MCF 10A (cell line): Measurements from ENCODE around the gene ZSCAN26. TPM values are rescaled to one million over a fixed set of nuclear protein-coding genes. Genes with fewer than 3 reads are reported as not detected.

Experiments
- BruUV-seq: library from RNA; stranded (reverse); fragments of 400-500 nt; replicated peaks from 2 replicates; lab custom pipeline; 2021; lab: Mats Ljungman, UMichigan
- CTCF ChIA-PET: fragments of 300-600 bp; sonication (Branson Sonifier 250); formaldehyde crosslinking; extraction: SDS; loops from one replicate; lab custom pipeline; 2021; ENCODE audit warnings: antibody characterized with exemption, inconsistent platforms; lab: Yijun Ruan, JAX
- POLR2A ChIA-PET: fragments of 300-600, 350-650 bp; sonication (Branson Sonifier 250); formaldehyde crosslinking; extraction: SDS; loops from one replicate; lab custom pipeline; 2020; ENCODE audit warnings: antibody characterized with exemption, inconsistent platforms; lab: Yijun Ruan, JAX
- DNase-seq: peaks from one replicate; pipeline ENCODE4 v3.0.0-alpha.2; 2018; ENCODE audit not compliant: unreplicated experiment
- H3K27ac Mint-ChIP-seq: one replicate; pipeline ENCODE4 v1.8.0; 2022; ENCODE audit warnings: mild to moderate bottlenecking, low read depth, mixed read lengths; ENCODE audit not compliant: unreplicated experiment
- H3K27me3 Mint-ChIP-seq: one replicate; pipeline ENCODE4 v1.8.0; 2022; ENCODE audit warnings: mixed read lengths; ENCODE audit not compliant: insufficient read depth, unreplicated experiment
- H3K36me3 Mint-ChIP-seq: one replicate; pipeline ENCODE4 v1.8.0; 2022; ENCODE audit warnings: mild to moderate bottlenecking, moderate library complexity, mixed read lengths; ENCODE audit not compliant: insufficient read depth, unreplicated experiment
- H3K4me1 Mint-ChIP-seq: one replicate; pipeline ENCODE4 v1.8.0; 2022; ENCODE audit warnings: mixed read lengths; ENCODE audit not compliant: insufficient read depth, unreplicated experiment
- H3K4me3 Mint-ChIP-seq: one replicate; pipeline ENCODE4 v1.8.0; 2022; ENCODE audit warnings: mild to moderate bottlenecking, moderate library complexity, mixed read lengths; ENCODE audit not compliant: unreplicated experiment
- H3K9me3 Mint-ChIP-seq: one replicate; pipeline ENCODE4 v1.8.0; 2022; ENCODE audit warnings: mixed read lengths; ENCODE audit not compliant: unreplicated experiment
- CTCF ChIP-seq: fragments of 200-600 bp; IDR thresholded peaks from one replicate; pipeline ENCODE4 v1.8.0; 2022; ENCODE audit warnings: antibody characterized with exemption, mild to moderate bottlenecking; ENCODE audit not compliant: unreplicated experiment
- intact Hi-C: fragments of 100-400 bp; cut with micrococcal nuclease; formaldehyde crosslinking; loops from 2 replicates; pipeline ENCODE4 v1.14.1; 2022
- total RNA-seq: library from RNA; stranded (reverse); gene quantifications from 2 replicates; pipeline ENCODE4 v1.2.3, GENCODE V29; 2022

Gene ZSCAN26
- total RNA-seq, 1 experiment from 2014 or later, result 13.1 TPM

GRCh38 chr6:28264834-28265401, 2.0 kb upstream of the ZSCAN26 start:
- no peak overlapping the region for H3K27ac Mint-ChIP-seq
- intact Hi-C loops, result loop anchor here (5.0 kb wide), 2 partner anchors 92 to 123 kb away; partner anchors contain the start of gene ZKSCAN8
- POLR2A ChIA-PET, result interaction anchor here (0.6 to 8.2 kb wide), 7 partner anchors 13 to 141 kb away, joined by 3 to 110 read pairs (median 41); partner anchors contain the start of genes ZKSCAN3, ZKSCAN4, ZKSCAN8 and ZSCAN31

GRCh38 chr6:28266563-28266961, 381 bp upstream of the ZSCAN26 start:
- intact Hi-C loops, result loop anchor here (2.0 to 5.0 kb wide), 3 partner anchors 42 to 124 kb away; partner anchors contain the start of genes ZKSCAN8 and ZSCAN9
- no peaks in the 10 kb centered on the region for H3K4me1 Mint-ChIP-seq

More at GRCh38 chr6:28264834-28265401, 2.0 kb upstream of the ZSCAN26 start:
- Mint-ChIP-seq H3K4me3 (no peak overlapping the region), H3K4me1 (no peaks in the 10 kb centered on the region), H3K9me3 (no peaks in the 10 kb centered on the region), H3K27me3 (no peaks in the 10 kb centered on the region), H3K36me3 (no peaks in the 10 kb centered on the region)
- DNase-seq, result no peak
- BruUV-seq, result no TSS peak
- no peak for TF ChIP-seq CTCF
- CTCF ChIA-PET, result no interaction called here

GRCh38 chr6:28267695-28268059, 734 bp downstream of the ZSCAN26 start:
- no peaks in the 10 kb centered on the region for H3K9me3 Mint-ChIP-seq
- no peak for TF ChIP-seq CTCF
- H3K4me1 Mint-ChIP-seq, result no peaks in the 10 kb centered on the region
- ChIA-PET CTCF (interaction anchor here (0.5 to 4.6 kb wide), 3 partner anchors 41 to 87 kb away, joined by 3 to 32 read pairs (median 5); no protein-coding TSS in a partner anchor), POLR2A (interaction anchor here (0.8 to 8.2 kb wide), 29 partner anchors 9 to 1794 kb away, joined by 3 to 110 read pairs (median 5); partner anchors contain the start of genes PGBD1, POLR1H, ZKSCAN3 and ZKSCAN4)
- H3K27me3 Mint-ChIP-seq, result no peaks in the 10 kb centered on the region
- intact Hi-C loops, result loop anchor here (1.0 to 5.0 kb wide), 5 partner anchors 15 to 125 kb away; partner anchors contain the start of genes ZKSCAN4, ZKSCAN8, ZSCAN31 and ZSCAN9
- peaks cover 6% of the 10 kb centered on the region for H3K36me3 Mint-ChIP-seq
- DNase-seq, result no peak
- TSS peak; percentile 56 for BruUV-seq
- H3K27ac Mint-ChIP-seq, result no peak overlapping the region
- H3K4me3 Mint-ChIP-seq, result no peak overlapping the region

More at GRCh38 chr6:28266563-28266961, 381 bp upstream of the ZSCAN26 start:
- H3K27ac Mint-ChIP-seq, result no peak overlapping the region
- BruUV-seq, result TSS peak; percentile 86
- TF ChIP-seq CTCF, result no peak
- ChIA-PET CTCF (interaction anchor here (0.6 to 4.6 kb wide), 3 partner anchors 14 to 176 kb away, joined by 4 to 32 read pairs (median 5); no protein-coding TSS in a partner anchor), POLR2A (interaction anchor here (0.6 to 8.2 kb wide), 27 partner anchors 9 to 1795 kb away, joined by 3 to 110 read pairs (median 6); partner anchors contain the start of genes PGBD1, POLR1H, ZKSCAN3 and ZKSCAN4)
- no peaks in the 10 kb centered on the region for H3K36me3 Mint-ChIP-seq
- H3K9me3 Mint-ChIP-seq, result no peaks in the 10 kb centered on the region
- no peak for DNase-seq
- no peak overlapping the region for H3K4me3 Mint-ChIP-seq
- H3K27me3 Mint-ChIP-seq, result no peaks in the 10 kb centered on the region

- DNase-seq, result peak; percentile 75
- POLR2A ChIA-PET, result interaction anchor here (0.7 to 8.2 kb wide), 12 partner anchors 8 to 177 kb away, joined by 3 to 110 read pairs (median 14); partner anchors contain the start of genes PGBD1, ZKSCAN3, ZKSCAN4 and ZKSCAN8
- Mint-ChIP-seq H3K9me3 (no peaks in the 10 kb centered on the region), H3K4me3 (no peak overlapping the region), H3K4me1 (no peaks in the 10 kb centered on the region), H3K27ac (no peak overlapping the region), H3K27me3 (no peaks in the 10 kb centered on the region), H3K36me3 (peaks cover 22% of the 10 kb centered on the region)
- BruUV-seq, result no TSS peak
- intact Hi-C loops, result loop anchor here (5.0 kb wide), 2 partner anchors 88 to 127 kb away; partner anchors contain the start of gene ZKSCAN8
- CTCF ChIA-PET, result interaction anchor here (4.6 kb wide), 1 partner anchor 85 kb away, joined by 32 read pairs; no protein-coding TSS in a partner anchor
- TF ChIP-seq CTCF, result no peak
These were observed 2.5 kb downstream of the ZSCAN26 start for GRCh38 chr6:28269492-28269891.
